ENCODE measurements around the gene TBXA2R. TPM values are rescaled to one million over a fixed set of nuclear protein-coding genes. Genes with fewer than 3 reads are reported as not detected.

Gene TBXA2R
- total and polyA plus RNA-seq, 2 of the 8 experiments (the other 6 are each of a cell fraction or from before 2014, with no cell fraction given) = 0.39 to 0.50 TPM

DNA sequence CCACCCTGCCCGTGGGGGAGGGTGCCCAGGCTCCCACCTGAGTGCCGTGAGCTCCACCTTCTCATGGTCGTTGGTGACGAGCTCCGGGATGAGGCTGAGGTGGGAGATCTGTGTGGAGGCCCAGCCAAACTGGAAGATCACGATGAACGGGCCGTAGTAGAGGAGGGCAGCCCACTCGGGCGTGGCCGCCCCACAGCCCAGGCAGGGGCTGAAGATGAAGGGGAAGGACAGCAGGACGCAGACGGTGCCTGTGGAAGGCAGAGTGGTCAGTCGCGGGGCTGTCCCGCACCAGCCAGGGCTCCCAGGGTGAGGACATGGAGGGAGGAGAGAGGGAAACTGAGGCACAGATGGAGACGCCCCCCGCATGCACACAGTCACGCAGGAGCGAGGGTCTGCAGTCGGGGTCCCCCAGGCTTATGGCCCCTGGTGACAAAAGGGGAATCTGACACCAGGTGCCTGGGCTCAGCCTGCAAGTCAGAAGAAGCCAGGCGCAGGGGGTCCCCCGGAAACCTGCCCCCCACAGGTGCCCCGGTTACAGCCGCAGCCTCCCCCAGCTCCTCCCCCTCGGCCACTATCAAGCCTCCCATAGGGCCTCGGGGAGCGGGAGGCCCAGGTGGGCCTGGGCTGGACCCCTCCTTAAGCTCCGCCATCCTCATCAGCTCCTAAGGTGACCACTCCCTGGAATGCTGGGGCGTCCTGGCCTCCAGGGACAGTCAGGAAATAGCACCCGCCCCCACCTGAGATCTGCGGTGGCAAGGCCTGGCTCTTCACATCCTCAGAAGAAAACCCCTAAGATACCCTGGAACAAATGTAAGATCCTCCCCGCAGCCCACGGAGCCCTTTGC is 55.5 kb downstream of the TBXA2R start:
- CTCF ChIA-PET (ENCODE audit: partially characterized antibody) = interaction anchor here (0.8 to 7.5 kb wide), 8 partner anchors 14 to 191 kb away, joined by 3 to 54 read pairs (median 4); no protein-coding TSS in a partner anchor
- Histone ChIP-seq H3K23ac (ENCODE audit: insufficient read length) (no peak overlapping the region), H3K56ac (replicated peaks; ENCODE audit: insufficient read length, low read depth, low read length) (no peak overlapping the region), H2AFZ (ENCODE audit: low read length) (no peak overlapping the region), H3K14ac (ENCODE audit: insufficient read length) (no peak overlapping the region), H3K23me2 (ENCODE audit: low read depth, low read length) (no peaks in the 10 kb centered on the region), H4K91ac (replicated peaks; ENCODE audit: insufficient read length, low read length) (no peak overlapping the region), H3K4me3 (ENCODE audit: extremely low read depth in 1 of 4, insufficient read depth in 2 of 4, low read depth in 3 of 4, low read length in 4 of 4) (no peak overlapping the region), H4K8ac (ENCODE audit: extremely low read depth, insufficient read depth, low read length) (no peak overlapping the region; the same call in 1 of the 2 replicates), H3K9ac (replicated peaks in 1 of 4; ENCODE audit: extremely low read depth in 1 of 4, low read depth in 3 of 4, low read length in 3 of 4) (no peak overlapping the region), H3K4ac (replicated peaks; ENCODE audit: insufficient read length, low read depth, low read length) (no peak overlapping the region), H2BK5ac (ENCODE audit: low read depth, low read length) (no peak overlapping the region), H2BK120ac (replicated peaks; ENCODE audit: low read depth, low read length) (no peak overlapping the region), H3K27ac (ENCODE audit: low read depth, low read length) (no peak overlapping the region), H3K36me3 (ENCODE audit: control insufficient read depth in 2 of 4, insufficient read depth in 4 of 4, low read length in 3 of 4) (peaks cover 0 to 5% (median 1%) of the 10 kb centered on the region in 4 experiments; a peak in 1 of 8 replicates), H2AK5ac (ENCODE audit: low read depth, low read length) (no peak overlapping the region), H3K27me3 (replicated peaks in 1 of 4; ENCODE audit: control insufficient read depth in 3 of 4, extremely low read depth in 1 of 4, insufficient read depth in 3 of 4, low read length in 3 of 4) (peaks cover 0 to 2% (median under 1%) of the 10 kb centered on the region in 4 experiments; a peak in 3 of 7 replicates), H3K4me2 (ENCODE audit: insufficient read depth in 1 of 2, low read depth in 2 of 2, low read length in 2 of 2) (no peak overlapping the region), H3K79me1 (ENCODE audit: low read depth, low read length) (peaks cover 4% of the 10 kb centered on the region), H2BK12ac (ENCODE audit: low read depth, low read length) (no peak overlapping the region), H3K4me1 (replicated peaks in 1 of 4; ENCODE audit: control insufficient read depth in 3 of 4, insufficient read depth in 4 of 4, low read length in 3 of 4) (peaks cover 0 to 2% (median under 1%) of the 10 kb centered on the region in 4 experiments; a peak in 4 of 7 replicates), H4K20me1 (replicated peaks in 1 of 2; ENCODE audit: control insufficient read depth in 1 of 2, insufficient read depth in 2 of 2, low read length in 2 of 2) (peaks cover 8 to 25% of the 10 kb centered on the region in 2 experiments), H2BK20ac (ENCODE audit: low read length) (no peak overlapping the region), H3K79me2 (ENCODE audit: control insufficient read depth in 1 of 2, insufficient read depth in 2 of 2, low read length in 2 of 2) (peaks cover 0 to 2% of the 10 kb centered on the region in 2 experiments; a peak in 1 of 4 replicates), H4K5ac (ENCODE audit: insufficient read length, low read depth, low read length) (no peak overlapping the region), H2BK15ac (ENCODE audit: low read length) (no peak overlapping the region), H3K18ac (ENCODE audit: extremely low read depth, low read length) (no peak overlapping the region), H3K9me3 (ENCODE audit: insufficient read depth in 2 of 2, low read depth in 1 of 2, low read length in 1 of 2) (no peaks in the 10 kb centered on the region)
- DNase-seq (ENCODE audit: low read depth in 1 of 2, low spot score in 2 of 2) (no peak), FAIRE-seq (no peak)
- 88% methylated on average over 24 of the region's 34 CpGs; no CpG with 5 or more reads in 1 of the 2 experiments for whole genome bisulfite sequencing, 2 experiments (ENCODE audit: extremely low coverage in 1 of 2, insufficient coverage in 1 of 2, insufficient read length in 1 of 2, insufficient replicate concordance in 2 of 2, low coverage in 1 of 2, low lambda C conversion rate in 2 of 2, missing lambda C conversion rate in 1 of 2)
- POLR2A ChIA-PET (ENCODE audit: partially characterized antibody) = interaction anchor here (1.0 kb wide), 1 partner anchor 19 kb away, joined by 3 read pairs; no protein-coding TSS in a partner anchor
- no peak for TF ChIP-seq SIN3A (conservative IDR thresholded peaks at IDR 0.05 in 1 of 2, IDR thresholded peaks at IDR 0.05 in 1 of 2; ENCODE audit: low read depth in 1 of 2, low read length in 2 of 2)
- TF ChIP-seq PHF8 (conservative IDR thresholded peaks at IDR 0.05; ENCODE audit: low read depth, low read length) = no peak
- TF ChIP-seq HDAC2 (IDR thresholded peaks at IDR 0.05; ENCODE audit: borderline replicate concordance in 1 of 2, low read depth in 2 of 2, low read length in 2 of 2) = no peak
- no peak for TF ChIP-seq TEAD4 (IDR thresholded peaks at IDR 0.05; ENCODE audit: low read depth, low read length)
- no peak for TF ChIP-seq TCF12 (IDR thresholded peaks at IDR 0.05; ENCODE audit: low read depth, low read length)
- no peak for TF ChIP-seq RXRA (IDR thresholded peaks at IDR 0.05; ENCODE audit: insufficient read depth, low read depth, low read length)
- TF ChIP-seq HDAC6 (IDR thresholded peaks at IDR 0.05; ENCODE audit: low read depth, low read length) = no peak
- no peak for TF ChIP-seq SP2 (IDR thresholded peaks at IDR 0.05; ENCODE audit: low read length)
- TF ChIP-seq BCL11A (IDR thresholded peaks at IDR 0.05; ENCODE audit: low read depth in 2 of 2, low read length in 2 of 2) = no peak
- TF ChIP-seq RNF2 (IDR thresholded peaks at IDR 0.05; ENCODE audit: borderline replicate concordance, low read depth, low read length, missing control alignments, poor library complexity, severe bottlenecking) = no peak
